H1 (cell line): Measurements from ENCODE around the gene SYNRG.

ENCODE experiments used
- ATF3 ChIP-seq: IDR thresholded peaks from 2 replicates; pipeline ENCODE4 v1.6.1; 2011; ENCODE audit warnings: low read depth, mild to moderate bottlenecking, low read length; ENCODE audit not compliant: insufficient read depth
- CTCF ChIP-seq, 3 experiments: IDR thresholded peaks; 1 replicate in 2 of 3; 2 replicates in 1 of 3; pipeline versions ENCODE4 v1.5.1 to v1.6.1; 2011; ENCODE audit warnings: low read length in 3 of 3, mild to moderate bottlenecking in 3 of 3, inconsistent platforms in 2 of 3, low read depth in 1 of 3, moderate library complexity in 1 of 3; ENCODE audit not compliant: insufficient read depth in 1 of 3; ENCODE audit errors: control extremely low read depth in 1 of 3
- EGR1 ChIP-seq: IDR thresholded peaks from 2 replicates; pipeline ENCODE4 v1.6.1; 2011; ENCODE audit warnings: low read depth, low read length, borderline replicate concordance
- EZH2 ChIP-seq: fragments of 200-600 bp; sonication (generic); IDR thresholded peaks from 2 replicates; pipeline ENCODE4 v1.7.1; 2012; ENCODE audit warnings: low read depth, mild to moderate bottlenecking, moderate library complexity, low read length, inconsistent platforms; ENCODE audit not compliant: severe bottlenecking
- POLR2A ChIP-seq, 2 experiments: IDR thresholded peaks; 1 replicate in 1 of 2; 2 replicates in 1 of 2; pipeline ENCODE4 v1.6.1; 2011; ENCODE audit warnings: low read depth in 2 of 2, low read length in 2 of 2, mild to moderate bottlenecking in 2 of 2; ENCODE audit errors: control extremely low read depth in 1 of 2
- POU5F1 ChIP-seq: IDR thresholded peaks from 2 replicates; pipeline ENCODE4 v1.6.1; 2011; ENCODE audit warnings: low read depth, mild to moderate bottlenecking, low read length, moderate library complexity
- SP2 ChIP-seq: IDR thresholded peaks from 2 replicates; pipeline ENCODE4 v1.6.1; 2012; ENCODE audit warnings: mild to moderate bottlenecking, low read length, inconsistent platforms
- SUZ12 ChIP-seq: fragments of 200-600 bp; sonication (generic); IDR thresholded peaks from 2 replicates; pipeline ENCODE4 v1.6.1; 2012; ENCODE audit warnings: mild to moderate bottlenecking, inconsistent platforms, low read length, moderate library complexity, mixed read lengths

DNA sequence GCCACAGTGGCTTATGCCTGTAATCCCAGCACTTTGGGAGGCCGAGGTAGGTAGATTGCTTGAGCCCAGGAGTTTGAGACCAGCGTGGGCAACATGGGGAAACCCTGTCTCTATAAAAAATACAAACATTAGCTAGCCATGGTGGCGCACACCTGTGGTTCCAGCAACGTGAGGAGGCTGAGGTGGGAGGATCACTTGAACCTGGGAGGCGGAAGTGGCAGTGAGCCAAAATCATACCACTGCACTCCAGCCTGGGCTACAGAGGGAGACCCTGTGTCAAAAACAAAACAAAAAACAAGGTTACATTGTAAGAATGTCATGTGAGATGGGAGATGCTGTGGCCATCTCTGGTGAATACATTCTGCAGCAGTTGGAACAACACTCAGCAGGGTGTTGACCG lies 106.1 kb downstream of the SYNRG start:
- TF ChIP-seq ATF3 (no peak), POLR2A (IDR thresholded peaks at IDR 0.05; ENCODE audit: control extremely low read depth in 1 of 2, low read depth in 2 of 2, low read length in 2 of 2) (no peak), CTCF (IDR thresholded peaks at IDR 0.05; ENCODE audit: control extremely low read depth in 1 of 3, insufficient read depth in 1 of 3, low read depth in 1 of 3, low read length in 3 of 3) (no peak), EZH2 (no peak), SP2 (no peak), SUZ12 (no peak), POU5F1 (no peak), EGR1 (no peak)
